HG03432 (cell line): ENCODE results near the gene HHAT.
A peak's percentile ranks its signal among the peaks of the same experiment; 100 is the strongest.

ENCODE experiments used
- ATAC-seq: cut with Tn5 transposase; IDR thresholded peaks from one replicate; pipeline ENCODE4 v1.9.1; 2021; ENCODE audit warnings: mild to moderate bottlenecking, moderate library complexity; ENCODE audit not compliant: unreplicated experiment

The HHAT gene

GRCh38 chr1:210531475-210532222 is 202.9 kb downstream of the HHAT start:
- no peak for ATAC-seq

GRCh38 chr1:210532223-210532598 is 203.5 kb downstream of the HHAT start:
- ATAC-seq = no peak

DNA sequence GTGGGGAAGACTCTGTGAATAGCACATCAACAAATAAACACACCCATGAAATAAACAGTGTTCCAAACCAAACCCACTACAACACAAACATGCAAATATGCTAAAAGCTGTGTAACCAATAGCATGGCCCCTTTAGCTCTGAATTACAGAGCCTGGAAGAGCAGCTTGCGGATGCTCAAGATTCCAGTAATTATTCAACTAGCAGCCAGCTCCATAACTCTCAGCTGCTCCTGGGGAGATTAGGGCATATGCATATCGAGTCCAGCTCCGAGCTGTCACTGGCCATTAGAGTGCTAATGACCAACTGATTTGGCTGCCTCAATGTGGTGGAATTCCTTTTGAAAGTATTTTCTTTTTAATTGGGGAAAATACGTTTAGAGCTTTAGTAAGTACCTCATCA is 207.1 kb downstream of the HHAT start:
- no peak for ATAC-seq

GRCh38 chr1:210536254-210536961 is 207.7 kb downstream of the HHAT start:
- no peak for ATAC-seq

- ATAC-seq = no peak
Observed at GRCh38 chr1:210540288-210540687, 211.6 kb downstream of the HHAT start.

DNA sequence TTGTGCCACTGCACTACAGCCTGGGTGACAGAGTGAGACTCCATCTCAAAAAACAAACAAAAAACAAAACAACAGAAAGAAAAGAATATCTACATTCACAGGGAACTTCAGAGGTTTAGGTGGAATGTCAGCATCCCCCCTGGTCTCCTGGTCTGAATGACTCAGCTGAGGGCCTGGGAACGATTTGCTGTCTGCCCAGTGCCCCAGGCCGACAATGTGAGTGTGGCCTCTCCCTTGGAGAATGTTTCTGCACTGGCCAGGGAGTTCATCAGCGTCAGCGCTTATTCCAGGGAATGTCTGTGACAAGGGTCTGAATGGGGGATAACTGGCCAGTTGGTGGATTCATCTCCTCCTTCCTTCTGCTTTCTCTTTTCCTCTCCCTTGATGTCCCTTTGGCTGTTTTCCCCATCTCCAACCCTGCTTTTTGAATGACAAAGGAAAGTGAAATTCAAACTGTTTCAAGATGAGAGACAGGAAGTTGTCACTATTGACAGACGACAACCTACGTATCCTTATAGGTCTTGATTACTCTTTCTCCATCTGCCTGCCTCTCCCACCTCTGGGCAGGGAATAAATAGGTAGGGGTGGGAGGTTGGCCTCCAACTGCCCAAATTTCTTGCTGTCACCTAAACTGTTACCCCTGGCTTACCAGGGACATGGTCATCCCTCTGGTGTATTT is 213.1 kb downstream of the HHAT start:
- ATAC-seq = no peak

DNA sequence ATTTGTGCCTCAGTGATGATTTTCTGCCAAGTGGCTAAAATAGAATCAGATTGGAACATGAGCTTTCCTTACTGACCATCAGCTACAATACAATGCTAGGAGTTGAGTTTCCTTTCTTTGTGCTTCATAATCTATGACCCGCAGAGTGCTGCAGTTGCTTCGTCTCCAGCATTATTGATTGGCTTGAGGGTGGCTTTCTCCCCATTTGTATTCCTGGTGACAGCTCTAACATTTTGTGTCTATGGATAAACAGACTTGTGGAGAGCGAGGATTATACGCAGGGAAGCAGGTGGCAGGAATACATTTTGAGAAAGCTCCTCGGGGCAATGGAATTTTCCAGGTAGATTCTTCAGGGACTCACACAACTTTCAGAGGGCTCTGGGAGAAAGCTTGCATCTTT is 223.2 kb downstream of the HHAT start:
- ATAC-seq = no peak

GRCh38 chr1:210553711-210554110 is 225.0 kb downstream of the HHAT start:
- ATAC-seq = no peak

GRCh38 chr1:210554382-210554781 is 225.7 kb downstream of the HHAT start:
- no peak for ATAC-seq

DNA sequence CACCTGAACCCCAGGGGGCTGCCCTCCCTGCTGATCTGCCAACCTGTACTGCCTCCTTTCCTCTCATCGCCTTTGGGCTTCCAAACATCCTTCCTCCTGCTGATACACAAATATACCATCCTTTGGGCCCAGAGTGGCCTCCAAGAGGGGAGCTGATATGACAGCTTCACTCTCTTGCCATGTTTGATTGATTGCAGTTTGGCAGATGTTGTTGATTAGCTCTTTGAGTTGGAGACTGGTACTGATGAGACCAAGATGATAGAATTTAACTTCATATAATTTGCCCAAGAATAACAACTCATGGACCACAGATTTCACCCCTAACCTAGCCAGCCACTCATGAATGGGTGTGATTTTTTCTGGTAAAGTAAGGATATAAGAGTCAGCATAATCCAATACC is 227.8 kb downstream of the HHAT start:
- ATAC-seq = no peak

DNA sequence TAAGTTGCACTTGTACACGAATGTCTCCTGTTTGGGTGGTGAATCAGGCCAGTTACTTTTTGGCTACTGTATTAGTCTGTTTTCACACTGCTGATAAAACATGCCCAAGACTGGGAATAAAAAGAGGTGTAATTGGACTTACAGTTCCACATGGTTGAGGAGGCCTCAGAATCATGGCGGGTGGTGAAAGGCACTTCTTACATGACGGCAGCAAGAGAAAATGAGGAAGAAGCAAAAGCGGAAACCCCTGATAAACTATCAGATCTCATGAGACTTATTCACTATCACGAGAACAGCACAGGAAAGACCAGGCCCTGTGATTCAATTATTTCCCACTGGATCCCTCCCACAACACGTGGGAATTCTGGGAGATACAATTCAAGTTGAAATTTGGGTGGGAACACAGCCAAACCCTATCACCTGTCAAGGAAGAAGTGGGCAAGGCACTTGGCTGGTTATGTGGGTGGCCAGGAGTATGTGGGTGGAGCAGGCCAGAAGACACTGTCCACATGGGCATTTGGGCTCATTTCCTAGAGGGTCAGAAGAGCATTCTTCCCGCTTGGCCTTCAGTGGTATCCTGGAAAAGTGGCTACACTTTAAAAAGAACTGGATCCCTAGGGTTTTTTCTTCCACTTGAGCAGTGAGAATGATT is 228.8 kb downstream of the HHAT start:
- ATAC-seq = no peak

DNA sequence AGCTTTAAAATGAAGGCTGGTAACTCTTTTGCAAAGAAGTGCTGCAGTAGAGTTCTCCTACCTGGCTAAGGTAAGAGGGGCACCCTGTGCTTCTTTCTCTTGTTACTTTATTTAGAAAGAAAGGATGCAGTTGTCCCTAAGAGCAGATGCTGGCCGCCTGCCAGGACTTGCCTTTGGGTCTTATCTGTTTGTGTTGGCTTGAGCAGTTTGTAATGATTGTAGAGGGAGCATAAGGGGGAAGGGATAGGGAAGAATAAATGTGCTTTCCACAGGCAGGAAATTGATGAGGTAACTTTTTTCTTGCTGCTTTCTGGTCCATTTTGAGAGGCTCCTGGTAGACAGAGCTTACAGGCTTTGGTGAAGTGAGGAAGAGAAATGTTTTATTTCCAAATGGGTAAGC is 229.6 kb downstream of the HHAT start:
- no peak for ATAC-seq

DNA sequence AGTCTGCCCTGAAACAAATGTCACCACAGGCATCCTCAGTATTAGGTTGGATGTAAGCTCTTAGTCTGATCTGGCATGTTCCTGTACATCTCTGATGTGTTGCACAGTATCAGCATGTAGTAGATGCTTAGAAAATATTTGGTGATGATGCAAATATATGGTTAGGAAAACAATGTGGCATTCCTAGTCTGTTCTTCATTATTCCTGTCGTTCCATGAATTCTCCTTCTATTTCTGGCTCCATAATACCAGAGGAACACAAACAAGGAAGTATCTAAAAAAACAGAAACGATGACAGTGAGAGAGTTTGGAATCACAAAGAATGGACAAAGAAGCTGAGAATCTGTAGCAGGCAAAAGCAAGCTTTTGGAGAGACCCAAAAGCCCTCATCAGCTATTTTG is 236.6 kb downstream of the HHAT start:
- no peak for ATAC-seq

- no peak for ATAC-seq
Observed at GRCh38 chr1:210568631-210569030, 239.9 kb downstream of the HHAT start.

GRCh38 chr1:210570116-210570515 is 241.4 kb downstream of the HHAT start:
- no peak for ATAC-seq

DNA sequence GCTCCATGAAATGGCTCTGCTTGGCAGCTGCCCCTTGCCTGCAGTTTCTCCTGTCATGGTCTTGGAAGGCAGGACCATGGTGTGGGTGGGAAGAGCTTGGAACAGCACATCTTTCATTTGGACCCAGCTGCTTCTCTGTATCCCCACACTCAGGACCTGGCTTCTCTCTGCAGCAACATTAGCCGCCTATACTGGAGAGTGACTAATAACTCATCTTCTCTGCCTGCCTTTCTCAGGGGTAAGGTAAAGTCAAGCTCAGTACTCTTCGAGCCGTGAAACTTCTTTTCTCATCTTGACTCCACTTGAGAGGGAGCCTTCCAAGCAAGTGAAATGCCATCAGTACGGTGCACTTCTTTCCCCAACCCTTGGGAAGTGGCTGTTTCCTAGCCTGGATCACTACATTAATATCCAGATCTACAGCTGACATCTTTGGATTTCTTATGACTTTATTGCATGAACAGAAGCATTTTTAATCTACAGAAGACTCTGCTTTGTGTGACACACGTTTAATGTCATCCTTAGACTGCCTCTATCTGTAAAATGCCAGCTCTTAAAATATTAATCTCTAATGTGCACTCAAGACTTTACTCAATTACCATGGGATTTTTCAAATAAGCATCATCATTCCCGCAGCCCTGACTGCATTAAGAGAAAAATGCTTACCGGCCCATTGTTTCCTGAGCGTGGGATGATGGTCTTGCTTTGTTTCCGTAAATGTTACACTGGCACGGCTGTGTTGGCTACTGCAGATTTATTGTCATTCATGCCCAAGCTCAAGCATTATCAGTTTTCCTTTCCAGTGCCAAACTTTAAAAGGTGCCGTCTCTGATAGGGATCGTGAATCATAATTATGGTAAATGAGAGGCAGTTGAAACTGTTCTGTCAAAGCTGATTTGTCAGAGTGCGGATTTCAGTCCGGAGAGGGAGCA is 242.9 kb downstream of the HHAT start:
- no peak for ATAC-seq

GRCh38 chr1:210573141-210573540 is 244.4 kb downstream of the HHAT start:
- no peak for ATAC-seq

DNA sequence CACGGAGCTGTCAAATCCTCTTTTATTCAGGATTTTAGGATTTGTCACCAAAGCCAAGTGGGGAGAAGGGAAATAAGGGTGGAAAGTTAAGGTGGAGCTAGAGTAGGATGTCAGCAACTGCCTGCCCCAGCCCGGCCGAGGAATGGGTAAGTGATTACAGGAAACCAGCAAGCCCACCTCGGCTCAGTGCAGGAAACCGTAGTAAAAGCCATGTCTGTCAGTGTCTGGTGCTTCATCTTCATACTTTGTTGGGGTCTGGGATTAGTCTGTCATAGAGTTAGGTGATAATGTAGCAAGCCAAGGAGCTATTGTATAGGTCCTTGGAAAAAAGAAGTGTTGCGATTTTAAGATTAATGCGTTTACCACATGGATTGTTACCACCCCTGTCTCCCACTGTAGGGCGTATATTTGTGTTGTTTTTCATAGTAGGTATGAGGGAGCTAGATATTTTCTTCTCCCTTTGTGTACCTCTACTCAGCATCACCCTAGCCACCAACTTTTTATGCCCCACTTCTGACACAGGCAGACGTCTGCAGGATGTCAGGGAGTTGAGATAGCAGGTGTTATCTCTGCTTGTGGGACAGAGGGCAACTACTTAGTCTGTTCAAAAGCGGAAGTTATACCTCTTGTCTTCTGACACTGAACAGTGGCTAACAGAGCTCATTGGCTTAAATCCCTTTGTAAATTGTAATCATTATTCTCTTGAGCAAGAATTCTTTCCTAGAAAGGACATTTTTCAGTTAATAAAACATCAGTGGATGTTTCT is 253.7 kb downstream of the HHAT start:
- ATAC-seq = peak; percentile 70

- peak; percentile 85 for ATAC-seq
Observed at GRCh38 chr1:210584439-210585113, 255.9 kb downstream of the HHAT start.
